SK-N-SH (cell line): ENCODE measurements around the gene FGF7. TPM values are rescaled to one million over a fixed set of nuclear protein-coding genes. Genes with fewer than 3 reads are reported as not detected.
"Not testable (repeated sequence)": the region's sequence is repeated elsewhere in the genome, so short reads cannot be mapped to it uniquely, and the experiment has no call there.

Experiments
- CTCF ChIA-PET: fragments of 300-600, 350-600 bp; formaldehyde crosslinking; extraction: SDS; loops from one replicate; lab custom pipeline; 2021; lab: Yijun Ruan, JAX
- POLR2A ChIA-PET: fragments of 350-600 bp; sonication (Branson Sonifier 250); formaldehyde crosslinking; extraction: SDS; loops from one replicate; lab custom pipeline; 2020; ENCODE audit warnings: antibody characterized with exemption, inconsistent platforms; lab: Yijun Ruan, JAX
- DNase-seq: peaks from one replicate; pipeline ENCODE4 v3.0.0; 2012
- H2AFZ ChIP-seq: fragments of 200-600 bp; sonication (generic); 2 replicates; pipeline ENCODE4 v1.8.1; 2016; ENCODE audit warnings: antibody characterized with exemption, mild to moderate bottlenecking, low read depth
- H3F3A ChIP-seq: fragments of 200-600 bp; sonication (generic); replicated peaks from 2 replicates; pipeline ENCODE3; 2016; ENCODE audit warnings: antibody characterized with exemption, mild to moderate bottlenecking; ENCODE audit not compliant: insufficient read depth
- H3K27ac ChIP-seq, 2 experiments: fragments of 200-500 bp in 1 of 2; fragments of 200-600 bp in 1 of 2; sonication (Bioruptor generic) in 1 of 2; sonication (generic), shearing (Covaris generic) in 1 of 2; 2 replicates each; pipeline versions ENCODE4 v1.5.1 to v1.6.1; 2014 to 2016; ENCODE audit warnings: low read depth in 2 of 2, inconsistent platforms in 1 of 2, low read length in 1 of 2, mild to moderate bottlenecking in 1 of 2, mixed read lengths in 1 of 2
- H3K27me3 ChIP-seq: fragments of 200-600 bp; sonication (generic), shearing (Covaris generic); 2 replicates; pipeline ENCODE4 v1.6.1; 2016; ENCODE audit warnings: mixed run types; ENCODE audit not compliant: insufficient read depth
- H3K36me3 ChIP-seq, 2 experiments: fragments of 200-500 bp in 1 of 2; fragments of 200-600 bp in 1 of 2; sonication (Bioruptor generic) in 1 of 2; sonication (generic) in 1 of 2; replicated peaks in 1 of 2; 2 replicates each; pipeline versions ENCODE3 to v1.5.1; 2014 to 2016; ENCODE audit warnings: low read length in 1 of 2, mild to moderate bottlenecking in 1 of 2; ENCODE audit not compliant: insufficient read depth in 2 of 2, control insufficient read depth in 1 of 2
- H3K4me1 ChIP-seq, 2 experiments: fragments of 200-500 bp in 1 of 2; fragments of 200-600 bp in 1 of 2; sonication (Bioruptor generic) in 1 of 2; sonication (generic), shearing (Covaris generic) in 1 of 2; 2 replicates each; pipeline versions ENCODE4 v1.5.1 to v1.6.1; 2014 to 2016; ENCODE audit warnings: low read depth in 1 of 2, low read length in 1 of 2, mixed run types in 1 of 2; ENCODE audit not compliant: insufficient read depth in 2 of 2, control insufficient read depth in 1 of 2
- H3K4me2 ChIP-seq: fragments of 200-600 bp; sonication (generic), shearing (Covaris generic); 2 replicates; pipeline ENCODE4 v1.6.1; 2017; ENCODE audit warnings: mixed run types
- H3K4me3 ChIP-seq, 2 experiments: fragments of 200-500 bp in 1 of 2; fragments of 200-600 bp in 1 of 2; sonication (Bioruptor generic) in 1 of 2; sonication (generic), shearing (Covaris generic) in 1 of 2; 2 replicates each; pipeline versions ENCODE4 v1.5.1 to v1.8.1; 2014 to 2016; ENCODE audit warnings: low read depth in 2 of 2, inconsistent platforms in 1 of 2, low read length in 1 of 2, mild to moderate bottlenecking in 1 of 2, mixed read lengths in 1 of 2, moderate library complexity in 1 of 2
- H3K79me2 ChIP-seq: fragments of 200-600 bp; sonication (generic); 2 replicates; pipeline ENCODE4 v1.8.1; 2017; ENCODE audit warnings: mild to moderate bottlenecking; ENCODE audit not compliant: insufficient read depth
- H3K9ac ChIP-seq: fragments of 200-600 bp; sonication (generic); 2 replicates; pipeline ENCODE4 v1.6.1; 2017; ENCODE audit warnings: mixed run types
- H3K9me2 ChIP-seq: fragments of 200-600 bp; sonication (generic); 2 replicates; pipeline ENCODE4 v1.6.1; 2017; ENCODE audit warnings: mixed run types
- H3K9me3 ChIP-seq: fragments of 200-600 bp; sonication (generic); 2 replicates; pipeline ENCODE4 v1.6.1; 2017; ENCODE audit warnings: mixed run types, mild to moderate bottlenecking, moderate library complexity
- H4K20me1 ChIP-seq: fragments of 200-600 bp; sonication (generic); 2 replicates; pipeline ENCODE4 v1.6.1; 2017; ENCODE audit warnings: mild to moderate bottlenecking, mixed run types; ENCODE audit not compliant: insufficient read depth
- FOXM1 ChIP-seq: IDR thresholded peaks from 2 replicates; pipeline ENCODE4 v1.4.0; 2012; ENCODE audit warnings: low read depth, mild to moderate bottlenecking
- MEF2A ChIP-seq: IDR thresholded peaks from 2 replicates; pipeline ENCODE4 v1.4.0; 2012; ENCODE audit warnings: low read depth, borderline replicate concordance
- RFX5 ChIP-seq: IDR thresholded peaks from 2 replicates; pipeline ENCODE4 v1.6.1; 2012; ENCODE audit warnings: mild to moderate bottlenecking, improper control_type of control experiment, low read length
- WGBS: methylation state at CpG from one replicate; pipeline ENCODE4 v1.1.6; 2017; ENCODE audit warnings: low lambda C conversion rate; 5-methylcytosine and 5-hydroxymethylcytosine counted together
- polyA plus RNA-seq, 3 experiments: library from polyadenylated mRNA; depleted of rRNA; stranded (reverse); fragments of >200 nt; gene quantifications; 2 replicates each; pipeline ENCODE4 v1.2.3, GENCODE V29; 2012
- TF ChIP-seq, protein P1 (sequence below): fragments of 150-350 bp; IDR thresholded peaks from 2 replicates; pipeline ENCODE4 v1.6.1; 2016; ENCODE audit warnings: mild to moderate bottlenecking, low read depth, low read length
- TF ChIP-seq, protein P2 (sequence below): fragments of 200-600 bp; sonication (generic); IDR thresholded peaks from 2 replicates; pipeline ENCODE4 v1.6.1; 2017; ENCODE audit warnings: antibody characterized with exemption, mild to moderate bottlenecking, moderate library complexity
- TF ChIP-seq, protein P3 (sequence below): IDR thresholded peaks from 2 replicates; pipeline ENCODE4 v1.6.1; 2012; ENCODE audit warnings: mild to moderate bottlenecking, low read depth, low read length, moderate library complexity

The FGF7 gene
- polyA plus RNA-seq, 1 of the 3 experiments (the other 2 are of a cell fraction): 0.25 TPM

DNA sequence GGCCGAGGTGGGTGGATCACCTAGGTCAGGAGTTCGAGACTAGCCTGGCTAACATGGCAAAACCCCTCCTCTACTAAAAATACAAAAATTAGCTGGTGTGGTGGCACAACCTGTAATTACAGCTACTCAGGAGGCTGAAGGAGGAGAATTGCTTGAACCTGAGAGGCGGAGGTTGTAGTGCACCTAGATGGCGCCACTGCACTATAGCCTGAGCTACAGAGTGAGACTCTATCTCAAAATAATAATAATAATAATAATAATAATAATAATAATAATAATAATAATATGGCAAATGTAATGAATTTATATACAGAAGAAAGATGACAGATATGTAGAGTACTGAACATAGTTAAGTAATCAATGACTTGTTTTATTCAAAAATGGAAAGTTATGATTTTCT is 48.2 kb downstream of the FGF7 start:
- not testable (repeated sequence) for H3K27ac ChIP-seq

DNA sequence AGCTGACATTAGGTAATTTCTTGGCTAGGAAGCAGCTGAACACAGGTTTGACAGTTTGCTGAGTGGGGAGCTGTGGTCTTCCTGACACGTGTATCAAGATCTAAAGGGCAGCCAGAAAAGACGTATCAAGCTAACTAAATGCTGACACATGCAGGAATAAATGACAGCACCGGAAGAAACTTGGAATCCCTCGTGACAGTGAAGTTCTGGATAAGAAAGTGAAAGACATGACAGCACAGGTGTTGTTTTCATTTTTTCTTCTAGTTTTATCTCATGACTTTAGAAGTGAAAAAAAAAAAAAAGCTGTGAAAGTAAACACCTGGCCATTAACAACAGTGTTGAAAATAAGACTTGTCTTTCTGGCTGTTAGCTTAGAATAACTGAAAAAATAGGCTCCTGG is 48.7 kb downstream of the FGF7 start:
- H3F3A ChIP-seq: no peaks in the 10 kb centered on the region
- POLR2A ChIA-PET: no interaction called here
- H3K4me3 ChIP-seq: no peak overlapping the region
- H3K4me1 ChIP-seq: peaks cover 0 to 14% of the 10 kb centered on the region in 2 experiments; a peak in 1 of 4 replicates
- H3K4me2 ChIP-seq: no peak overlapping the region
- H3K27ac ChIP-seq: no peak overlapping the region
- no peaks in the 10 kb centered on the region for H3K79me2 ChIP-seq
- no peak for DNase-seq
- no peaks in the 10 kb centered on the region for H4K20me1 ChIP-seq
- no peak overlapping the region for H2AFZ ChIP-seq
- WGBS: 94% methylated on average over 4 of the region's 4 CpGs
- H3K9ac ChIP-seq: no peak overlapping the region
- H3K36me3 ChIP-seq: no peaks in the 10 kb centered on the region
- TF ChIP-seq RFX5 (no peak), MEF2A (no peak), FOXM1 (no peak)
- TF ChIP-seq, protein P1, sequence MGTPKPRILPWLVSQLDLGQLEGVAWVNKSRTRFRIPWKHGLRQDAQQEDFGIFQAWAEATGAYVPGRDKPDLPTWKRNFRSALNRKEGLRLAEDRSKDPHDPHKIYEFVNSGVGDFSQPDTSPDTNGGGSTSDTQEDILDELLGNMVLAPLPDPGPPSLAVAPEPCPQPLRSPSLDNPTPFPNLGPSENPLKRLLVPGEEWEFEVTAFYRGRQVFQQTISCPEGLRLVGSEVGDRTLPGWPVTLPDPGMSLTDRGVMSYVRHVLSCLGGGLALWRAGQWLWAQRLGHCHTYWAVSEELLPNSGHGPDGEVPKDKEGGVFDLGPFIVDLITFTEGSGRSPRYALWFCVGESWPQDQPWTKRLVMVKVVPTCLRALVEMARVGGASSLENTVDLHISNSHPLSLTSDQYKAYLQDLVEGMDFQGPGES: no peak
- TF ChIP-seq, protein P2, sequence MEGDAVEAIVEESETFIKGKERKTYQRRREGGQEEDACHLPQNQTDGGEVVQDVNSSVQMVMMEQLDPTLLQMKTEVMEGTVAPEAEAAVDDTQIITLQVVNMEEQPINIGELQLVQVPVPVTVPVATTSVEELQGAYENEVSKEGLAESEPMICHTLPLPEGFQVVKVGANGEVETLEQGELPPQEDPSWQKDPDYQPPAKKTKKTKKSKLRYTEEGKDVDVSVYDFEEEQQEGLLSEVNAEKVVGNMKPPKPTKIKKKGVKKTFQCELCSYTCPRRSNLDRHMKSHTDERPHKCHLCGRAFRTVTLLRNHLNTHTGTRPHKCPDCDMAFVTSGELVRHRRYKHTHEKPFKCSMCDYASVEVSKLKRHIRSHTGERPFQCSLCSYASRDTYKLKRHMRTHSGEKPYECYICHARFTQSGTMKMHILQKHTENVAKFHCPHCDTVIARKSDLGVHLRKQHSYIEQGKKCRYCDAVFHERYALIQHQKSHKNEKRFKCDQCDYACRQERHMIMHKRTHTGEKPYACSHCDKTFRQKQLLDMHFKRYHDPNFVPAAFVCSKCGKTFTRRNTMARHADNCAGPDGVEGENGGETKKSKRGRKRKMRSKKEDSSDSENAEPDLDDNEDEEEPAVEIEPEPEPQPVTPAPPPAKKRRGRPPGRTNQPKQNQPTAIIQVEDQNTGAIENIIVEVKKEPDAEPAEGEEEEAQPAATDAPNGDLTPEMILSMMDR: no peak
- TF ChIP-seq, protein P3, sequence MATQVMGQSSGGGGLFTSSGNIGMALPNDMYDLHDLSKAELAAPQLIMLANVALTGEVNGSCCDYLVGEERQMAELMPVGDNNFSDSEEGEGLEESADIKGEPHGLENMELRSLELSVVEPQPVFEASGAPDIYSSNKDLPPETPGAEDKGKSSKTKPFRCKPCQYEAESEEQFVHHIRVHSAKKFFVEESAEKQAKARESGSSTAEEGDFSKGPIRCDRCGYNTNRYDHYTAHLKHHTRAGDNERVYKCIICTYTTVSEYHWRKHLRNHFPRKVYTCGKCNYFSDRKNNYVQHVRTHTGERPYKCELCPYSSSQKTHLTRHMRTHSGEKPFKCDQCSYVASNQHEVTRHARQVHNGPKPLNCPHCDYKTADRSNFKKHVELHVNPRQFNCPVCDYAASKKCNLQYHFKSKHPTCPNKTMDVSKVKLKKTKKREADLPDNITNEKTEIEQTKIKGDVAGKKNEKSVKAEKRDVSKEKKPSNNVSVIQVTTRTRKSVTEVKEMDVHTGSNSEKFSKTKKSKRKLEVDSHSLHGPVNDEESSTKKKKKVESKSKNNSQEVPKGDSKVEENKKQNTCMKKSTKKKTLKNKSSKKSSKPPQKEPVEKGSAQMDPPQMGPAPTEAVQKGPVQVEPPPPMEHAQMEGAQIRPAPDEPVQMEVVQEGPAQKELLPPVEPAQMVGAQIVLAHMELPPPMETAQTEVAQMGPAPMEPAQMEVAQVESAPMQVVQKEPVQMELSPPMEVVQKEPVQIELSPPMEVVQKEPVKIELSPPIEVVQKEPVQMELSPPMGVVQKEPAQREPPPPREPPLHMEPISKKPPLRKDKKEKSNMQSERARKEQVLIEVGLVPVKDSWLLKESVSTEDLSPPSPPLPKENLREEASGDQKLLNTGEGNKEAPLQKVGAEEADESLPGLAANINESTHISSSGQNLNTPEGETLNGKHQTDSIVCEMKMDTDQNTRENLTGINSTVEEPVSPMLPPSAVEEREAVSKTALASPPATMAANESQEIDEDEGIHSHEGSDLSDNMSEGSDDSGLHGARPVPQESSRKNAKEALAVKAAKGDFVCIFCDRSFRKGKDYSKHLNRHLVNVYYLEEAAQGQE: no peak
- TF ChIP-seq, all 33 proteins: peak for 0
- Histone ChIP-seq H3K9me3 (no peaks in the 10 kb centered on the region), H3K27me3 (no peaks in the 10 kb centered on the region), H3K9me2 (no peaks in the 10 kb centered on the region)
- CTCF ChIA-PET: interaction anchor here (1.4 kb wide), 1 partner anchor 430 kb away, joined by 4 read pairs; no protein-coding TSS in a partner anchor

More for the DNA sequence above, 48.2 kb downstream of the FGF7 start:
- H3K27me3 ChIP-seq, H3K4me3 ChIP-seq, H3K4me2 ChIP-seq, DNase-seq, H2AFZ ChIP-seq, H3K9ac ChIP-seq, POLR2A ChIA-PET, H3F3A ChIP-seq, H3K9me3 ChIP-seq, H3K9me2 ChIP-seq, H3K79me2 ChIP-seq, H4K20me1 ChIP-seq, H3K36me3 ChIP-seq: not testable (repeated sequence)
- peaks cover 0 to 15% of the 10 kb centered on the region in 2 experiments; a peak in 1 of 4 replicates for H3K4me1 ChIP-seq
- CTCF ChIA-PET: interaction anchor here (0.6 to 1.4 kb wide), 3 partner anchors 116 to 431 kb away, joined by 3 to 4 read pairs (median 3); no protein-coding TSS in a partner anchor
- WGBS: 55% methylated on average over 4 of the region's 4 CpGs
- TF ChIP-seq, protein P2: peak; percentile 36
